Uterus (tissue), 4 donors: ENCODE measurements around the gene CUTC. TPM values are rescaled to one million over a fixed set of nuclear protein-coding genes. Genes with fewer than 3 reads are reported as not detected.

Experiments
- DNase-seq, 2 donors: peaks; one replicate each; pipeline ENCODE4 v3.0.0-alpha.2; 2019 to 2020
- H3K27ac ChIP-seq, 2 donors: fragments of 200-600 bp; sonication (generic); 1 replicate in 1 of 2; 2 replicates in 1 of 2; pipeline ENCODE4 v1.5.1; 2016 to 2018
- H3K27me3 ChIP-seq, 2 donors: fragments of 200-600 bp; sonication (generic); one replicate each; pipeline ENCODE4 v1.5.1; 2018 to 2019; ENCODE audit warnings: control low read depth in 1 of 2
- H3K36me3 ChIP-seq, 2 donors: fragments of 200-600 bp; sonication (generic); one replicate each; pipeline ENCODE4 v1.5.1; 2019; ENCODE audit warnings: control low read depth in 1 of 2
- H3K4me1 ChIP-seq, 2 donors: fragments of 200-600 bp; sonication (generic); one replicate each; pipeline ENCODE4 v1.5.1; 2018 to 2019; ENCODE audit warnings: control low read depth in 1 of 2
- H3K4me3 ChIP-seq, 2 donors: fragments of 200-600 bp; sonication (generic); 1 replicate in 1 of 2; 2 replicates in 1 of 2; pipeline ENCODE4 v1.5.1; 2018 to 2019; ENCODE audit warnings: mild to moderate bottlenecking in 1 of 2
- H3K9me3 ChIP-seq, 2 donors: fragments of 200-600 bp; sonication (generic); one replicate each; pipeline ENCODE4 v1.5.1; 2019; ENCODE audit warnings: control low read depth in 1 of 2
- CTCF ChIP-seq, 4 experiments: fragments of 200-600 bp in 2 of 4; fragments of 450-650 bp in 2 of 4; sonication (generic) in 2 of 4; IDR thresholded peaks; one replicate each; pipeline ENCODE4 v1.5.1; 2016 to 2019; ENCODE audit warnings: antibody characterized with exemption in 4 of 4, mild to moderate bottlenecking in 2 of 4, moderate library complexity in 1 of 4
- POLR2A ChIP-seq, 2 donors: fragments of 450-650 bp; IDR thresholded peaks; one replicate each; pipeline ENCODE4 v1.6.1; 2016; ENCODE audit warnings: antibody characterized with exemption in 2 of 2, mild to moderate bottlenecking in 1 of 2, moderate library complexity in 1 of 2
- intact Hi-C: fragments of 100-400 bp; cut with DNase I; formaldehyde crosslinking; loops from one replicate; pipeline ENCODE4 v1.15.1; 2023; ENCODE audit warnings: low total_unique reads
- total RNA-seq, 4 donors: library from RNA; depleted of rRNA in 3 of 4; stranded (reverse); fragments of >200 nt in 3 of 4; gene quantifications; one replicate each; pipeline versions ENCODE4 v1.1.0 to v1.2.4, GENCODE V29; 2014 to 2023
- donor health status: DM: yes; HTN: yes; CAD: no.

The CUTC gene
- total RNA-seq, 4 donors from 2014 or later: 4.4 to 26.6 (median 14.4) TPM

- no peak for DNase-seq
- TF ChIP-seq CTCF (IDR thresholded peaks at IDR 0.05) (no peak), POLR2A (IDR thresholded peaks at IDR 0.05) (no peak)
- no peaks in the 10 kb centered on the region for H3K9me3 ChIP-seq
- intact Hi-C loops: no loop called here
- no peaks in the 10 kb centered on the region for H3K27me3 ChIP-seq
- no peak overlapping the region for H3K4me3 ChIP-seq
- no peak overlapping the region for H3K27ac ChIP-seq
- no peaks in the 10 kb centered on the region for H3K4me1 ChIP-seq
- H3K36me3 ChIP-seq: no peaks in the 10 kb centered on the region
Observed at GRCh38 chr10:99754670-99755069, 22.6 kb downstream of the CUTC start.

GRCh38 chr10:99756159-99756558 lies 24.1 kb downstream of the CUTC start:
- intact Hi-C loops: no loop called here
- no peaks in the 10 kb centered on the region for H3K27me3 ChIP-seq
- no peak for TF ChIP-seq CTCF (IDR thresholded peaks at IDR 0.05)
- no peak for TF ChIP-seq POLR2A (IDR thresholded peaks at IDR 0.05)
- no peaks in the 10 kb centered on the region for H3K9me3 ChIP-seq
- DNase-seq: no peak
- no peaks in the 10 kb centered on the region for H3K36me3 ChIP-seq
- no peak overlapping the region for H3K4me3 ChIP-seq
- no peaks in the 10 kb centered on the region for H3K4me1 ChIP-seq
- no peak overlapping the region for H3K27ac ChIP-seq

- H3K4me1 ChIP-seq: no peaks in the 10 kb centered on the region
- no peaks in the 10 kb centered on the region for H3K27me3 ChIP-seq
- intact Hi-C loops: no loop called here
- no peak for DNase-seq
- TF ChIP-seq POLR2A (IDR thresholded peaks at IDR 0.05) (no peak), CTCF (IDR thresholded peaks at IDR 0.05) (no peak)
- no peaks in the 10 kb centered on the region for H3K36me3 ChIP-seq
- H3K9me3 ChIP-seq: no peaks in the 10 kb centered on the region
- H3K4me3 ChIP-seq: no peak overlapping the region
- no peak overlapping the region for H3K27ac ChIP-seq
Observed at GRCh38 chr10:99758211-99758891, 26.3 kb downstream of the CUTC start.

GRCh38 chr10:99760321-99760720 lies 28.3 kb downstream of the CUTC start:
- Histone ChIP-seq H3K4me3 (no peak overlapping the region), H3K36me3 (no peaks in the 10 kb centered on the region), H3K9me3 (no peaks in the 10 kb centered on the region), H3K27ac (no peak overlapping the region), H3K4me1 (no peaks in the 10 kb centered on the region), H3K27me3 (no peaks in the 10 kb centered on the region)
- TF ChIP-seq CTCF (IDR thresholded peaks at IDR 0.05): no peak
- TF ChIP-seq POLR2A (IDR thresholded peaks at IDR 0.05): no peak
- no peak for DNase-seq
- intact Hi-C loops: no loop called here

- H3K4me1 ChIP-seq: no peaks in the 10 kb centered on the region
- no peaks in the 10 kb centered on the region for H3K9me3 ChIP-seq
- no peak overlapping the region for H3K27ac ChIP-seq
- no peak overlapping the region for H3K4me3 ChIP-seq
- intact Hi-C loops: no loop called here
- TF ChIP-seq CTCF (IDR thresholded peaks at IDR 0.05) (no peak), POLR2A (IDR thresholded peaks at IDR 0.05) (no peak)
- H3K36me3 ChIP-seq: no peaks in the 10 kb centered on the region
- DNase-seq: no peak
- no peaks in the 10 kb centered on the region for H3K27me3 ChIP-seq
Observed at GRCh38 chr10:99761365-99761764, 29.3 kb downstream of the CUTC start.
